Measurements from ENCODE around the gene AFF1.

- TF ChIP-seq CTCF (IDR thresholded peaks at IDR 0.05; ENCODE audit: insufficient read depth, low read length, poor library complexity, severe bottlenecking) (no peak), EZH2phosphoT487 (conservative IDR thresholded peaks at IDR 0.05; ENCODE audit: low read length) (no peak)
These were observed 42.9 kb downstream of the AFF1 start for GRCh38 chr4:86977621-86978184.
